AG20443 (cell line): ENCODE data around the gene LRP1B.

Experiments
- DNase-seq: peaks from one replicate; pipeline ENCODE4 v3.0.0; 2012; ENCODE audit warnings: low spot score, mixed read lengths

The LRP1B gene

GRCh38 chr2:141766225-141766624 is 364.6 kb downstream of the LRP1B start:
- no peak for DNase-seq

- no peak for DNase-seq
These were observed 382.2 kb downstream of the LRP1B start for GRCh38 chr2:141748616-141749015.

GRCh38 chr2:141741652-141742051 is 389.2 kb downstream of the LRP1B start:
- no peak for DNase-seq

GRCh38 chr2:141737492-141738255 is 393.1 kb downstream of the LRP1B start:
- DNase-seq: no peak

GRCh38 chr2:141736466-141736865 is 394.4 kb downstream of the LRP1B start:
- no peak for DNase-seq

- DNase-seq: no peak
These were observed 401.9 kb downstream of the LRP1B start for GRCh38 chr2:141728886-141729285.

- no peak for DNase-seq
These were observed 402.7 kb downstream of the LRP1B start for GRCh38 chr2:141728142-141728541.

GRCh38 chr2:141724426-141724825 is 406.4 kb downstream of the LRP1B start:
- no peak for DNase-seq

- no peak for DNase-seq
These were observed 407.0 kb downstream of the LRP1B start for GRCh38 chr2:141723814-141724213.

GRCh38 chr2:141720476-141720875 is 410.3 kb downstream of the LRP1B start:
- no peak for DNase-seq

- no peak for DNase-seq
These were observed 416.3 kb downstream of the LRP1B start for GRCh38 chr2:141714496-141714895.

- DNase-seq: no peak
These were observed 419.2 kb downstream of the LRP1B start for GRCh38 chr2:141711627-141712026.

GRCh38 chr2:141710589-141711239 is 420.1 kb downstream of the LRP1B start:
- no peak for DNase-seq

GRCh38 chr2:141709756-141710155 is 421.1 kb downstream of the LRP1B start:
- DNase-seq: no peak

- no peak for DNase-seq
These were observed 423.3 kb downstream of the LRP1B start for GRCh38 chr2:141707486-141707885.

GRCh38 chr2:141704541-141704940 is 426.3 kb downstream of the LRP1B start:
- DNase-seq: no peak

GRCh38 chr2:141703501-141703900 is 427.3 kb downstream of the LRP1B start:
- DNase-seq: no peak

GRCh38 chr2:141701618-141702017 is 429.2 kb downstream of the LRP1B start:
- no peak for DNase-seq

GRCh38 chr2:141699573-141699972 is 431.2 kb downstream of the LRP1B start:
- no peak for DNase-seq

- DNase-seq: no peak
These were observed 432.3 kb downstream of the LRP1B start for GRCh38 chr2:141698500-141698899.

GRCh38 chr2:141697035-141697434 is 433.8 kb downstream of the LRP1B start:
- DNase-seq: no peak

- DNase-seq: no peak
These were observed 436.6 kb downstream of the LRP1B start for GRCh38 chr2:141694180-141694579.

- no peak for DNase-seq
These were observed 438.0 kb downstream of the LRP1B start for GRCh38 chr2:141692829-141693228.

GRCh38 chr2:141676139-141676538 is 454.7 kb downstream of the LRP1B start:
- DNase-seq: no peak
